GM18519 (cell line): Measurements from ENCODE around the gene HAPLN2.

Source experiments
- ATAC-seq: cut with Tn5 transposase; IDR thresholded peaks from one replicate; pipeline ENCODE4 v1.9.1; 2021; ENCODE audit warnings: mild to moderate bottlenecking, moderate library complexity; ENCODE audit not compliant: unreplicated experiment, low FRiP score

Gene HAPLN2

GRCh38 chr1:156643049-156643777 is 24.0 kb downstream of the HAPLN2 start:
- ATAC-seq = no peak

GRCh38 chr1:156643778-156644092 is 24.5 kb downstream of the HAPLN2 start:
- no peak for ATAC-seq

DNA sequence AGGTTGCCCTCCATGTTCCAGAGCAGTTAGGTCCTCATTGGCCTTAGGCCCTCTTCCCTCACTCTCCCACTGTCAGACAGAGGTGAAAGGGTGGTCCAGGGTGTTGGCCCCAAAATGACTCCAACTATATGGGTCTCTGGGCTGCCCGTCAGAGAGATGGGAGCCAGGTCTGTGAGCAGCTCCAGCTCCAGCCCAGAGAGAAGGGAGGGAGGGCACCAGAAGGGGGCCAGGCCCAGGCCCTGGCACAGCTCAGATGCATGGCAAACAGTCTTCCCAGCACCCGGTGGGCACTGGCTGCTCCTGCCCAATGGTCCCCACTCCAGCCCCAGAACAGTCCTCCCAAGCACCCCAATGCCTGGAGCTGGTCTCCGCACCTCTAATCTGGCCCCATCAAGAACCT is 24.9 kb downstream of the HAPLN2 start:
- no peak for ATAC-seq

DNA sequence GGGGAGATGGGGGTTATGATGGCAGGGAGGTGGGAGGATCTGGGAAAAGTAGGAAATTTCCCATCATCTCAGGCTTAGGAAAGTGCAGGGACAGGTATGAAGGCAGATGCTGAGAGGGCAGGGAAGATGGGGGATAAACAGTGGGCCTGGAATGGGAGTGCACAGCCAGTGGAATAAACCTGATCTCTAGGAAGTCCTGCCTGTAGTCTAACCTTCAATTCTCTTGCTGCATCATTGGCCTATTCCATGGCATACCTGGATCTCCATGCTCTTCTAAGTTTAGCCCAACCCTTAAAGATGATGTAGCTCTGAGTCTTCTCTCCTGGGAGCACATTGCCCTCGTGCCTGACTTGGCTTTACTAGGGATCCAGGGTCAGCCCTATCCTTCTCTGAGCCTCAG is 25.4 kb downstream of the HAPLN2 start:
- no peak for ATAC-seq

- no peak for ATAC-seq
Measured at GRCh38 chr1:156645056-156645455, 25.8 kb downstream of the HAPLN2 start.

- no peak for ATAC-seq
Measured at GRCh38 chr1:156645666-156646065, 26.5 kb downstream of the HAPLN2 start.

DNA sequence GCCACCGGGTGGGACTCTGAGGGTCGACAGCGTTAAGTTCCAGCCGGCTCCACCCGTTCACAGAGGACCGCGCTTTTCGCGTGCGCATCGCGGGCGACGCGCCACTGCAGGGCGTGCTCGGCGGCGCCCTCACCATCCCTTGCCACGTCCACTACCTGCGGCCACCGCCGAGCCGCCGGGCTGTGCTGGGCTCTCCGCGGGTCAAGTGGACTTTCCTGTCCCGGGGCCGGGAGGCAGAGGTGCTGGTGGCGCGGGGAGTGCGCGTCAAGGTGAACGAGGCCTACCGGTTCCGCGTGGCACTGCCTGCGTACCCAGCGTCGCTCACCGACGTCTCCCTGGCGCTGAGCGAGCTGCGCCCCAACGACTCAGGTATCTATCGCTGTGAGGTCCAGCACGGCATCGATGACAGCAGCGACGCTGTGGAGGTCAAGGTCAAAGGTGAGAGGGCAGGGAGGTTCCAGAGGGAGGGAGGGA is 27.6 kb downstream of the HAPLN2 start:
- no peak for ATAC-seq

DNA sequence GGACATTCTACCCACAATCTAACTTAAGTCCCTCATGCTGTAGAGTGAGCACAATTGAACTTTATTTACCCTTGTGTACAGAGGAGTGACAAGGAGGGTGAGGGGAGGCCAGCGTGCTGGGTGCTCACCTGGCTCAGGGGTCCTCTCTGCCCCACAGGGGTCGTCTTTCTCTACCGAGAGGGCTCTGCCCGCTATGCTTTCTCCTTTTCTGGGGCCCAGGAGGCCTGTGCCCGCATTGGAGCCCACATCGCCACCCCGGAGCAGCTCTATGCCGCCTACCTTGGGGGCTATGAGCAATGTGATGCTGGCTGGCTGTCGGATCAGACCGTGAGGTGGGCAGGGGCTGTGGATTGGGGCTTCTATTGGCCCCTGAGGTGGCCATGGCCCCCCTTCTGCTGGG is 28.1 kb downstream of the HAPLN2 start:
- ATAC-seq = no peak

DNA sequence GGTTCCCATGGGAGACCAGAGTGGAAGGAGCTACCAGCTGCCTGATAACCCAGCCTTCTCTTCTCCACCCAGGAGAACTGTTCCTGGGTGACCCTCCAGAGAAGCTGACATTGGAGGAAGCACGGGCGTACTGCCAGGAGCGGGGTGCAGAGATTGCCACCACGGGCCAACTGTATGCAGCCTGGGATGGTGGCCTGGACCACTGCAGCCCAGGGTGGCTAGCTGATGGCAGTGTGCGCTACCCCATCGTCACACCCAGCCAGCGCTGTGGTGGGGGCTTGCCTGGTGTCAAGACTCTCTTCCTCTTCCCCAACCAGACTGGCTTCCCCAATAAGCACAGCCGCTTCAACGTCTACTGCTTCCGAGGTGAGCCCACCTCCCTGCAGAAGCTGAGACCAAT is 29.3 kb downstream of the HAPLN2 start:
- no peak for ATAC-seq

DNA sequence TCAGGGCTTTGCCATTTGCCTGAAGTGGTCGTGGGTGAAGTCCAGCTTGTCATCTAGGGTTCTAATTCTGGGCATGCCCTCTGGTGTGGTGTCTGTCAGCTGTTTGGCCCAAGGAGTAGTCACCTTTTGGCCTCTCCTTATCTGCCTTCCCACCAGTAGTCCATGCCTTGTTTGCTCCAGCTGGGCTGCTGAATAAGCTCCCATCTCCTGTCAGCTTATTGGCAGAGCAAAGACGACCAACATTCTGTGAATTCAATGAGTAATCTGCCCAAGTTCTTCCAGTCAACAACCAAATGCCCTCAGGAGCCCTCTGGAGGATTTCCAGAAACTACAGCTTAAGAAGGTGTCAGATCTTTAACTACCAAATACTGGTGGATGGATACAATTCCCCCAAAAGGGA is 29.7 kb downstream of the HAPLN2 start:
- no peak for ATAC-seq

DNA sequence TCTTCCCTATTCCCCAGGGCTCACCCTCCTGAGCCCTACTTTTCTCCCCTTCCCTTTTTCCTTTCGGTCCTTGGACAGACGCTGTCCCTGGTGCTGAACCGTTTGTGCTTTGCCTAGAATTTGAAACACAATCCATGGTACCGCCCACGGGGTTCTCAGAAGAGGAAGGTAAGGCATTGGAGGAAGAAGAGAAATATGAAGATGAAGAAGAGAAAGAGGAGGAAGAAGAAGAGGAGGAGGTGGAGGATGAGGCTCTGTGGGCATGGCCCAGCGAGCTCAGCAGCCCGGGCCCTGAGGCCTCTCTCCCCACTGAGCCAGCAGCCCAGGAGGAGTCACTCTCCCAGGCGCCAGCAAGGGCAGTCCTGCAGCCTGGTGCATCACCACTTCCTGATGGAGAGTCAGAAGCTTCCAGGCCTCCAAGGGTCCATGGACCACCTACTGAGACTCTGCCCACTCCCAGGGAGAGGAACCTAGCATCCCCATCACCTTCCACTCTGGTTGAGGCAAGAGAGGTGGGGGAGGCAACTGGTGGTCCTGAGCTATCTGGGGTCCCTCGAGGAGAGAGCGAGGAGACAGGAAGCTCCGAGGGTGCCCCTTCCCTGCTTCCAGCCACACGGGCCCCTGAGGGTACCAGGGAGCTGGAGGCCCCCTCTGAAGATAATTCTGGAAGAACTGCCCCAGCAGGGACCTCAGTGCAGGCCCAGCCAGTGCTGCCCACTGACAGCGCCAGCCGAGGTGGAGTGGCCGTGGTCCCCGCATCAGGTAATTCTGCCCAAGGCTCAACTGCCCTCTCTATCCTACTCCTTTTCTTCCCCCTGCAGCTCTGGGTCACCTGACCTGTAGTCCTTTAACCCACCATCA is 33.1 kb downstream of the HAPLN2 start:
- no peak for ATAC-seq

DNA sequence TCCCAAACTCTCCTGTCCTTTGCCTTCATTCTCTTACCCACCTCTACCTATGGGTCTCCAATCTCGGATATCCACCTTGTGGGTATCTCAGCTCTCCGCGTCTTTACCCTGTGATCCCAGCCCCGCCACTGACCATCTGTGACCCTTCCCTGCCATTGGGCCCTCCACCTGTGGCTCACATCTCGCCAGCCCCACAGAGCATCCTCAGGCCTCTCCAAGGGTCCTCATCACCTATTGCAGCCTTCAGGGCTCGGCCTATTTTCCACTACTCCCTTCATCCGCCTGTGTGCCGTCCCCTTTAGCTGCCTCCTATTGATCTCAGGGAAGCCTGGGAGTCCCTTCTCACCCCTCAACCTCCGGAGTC is 33.8 kb downstream of the HAPLN2 start:
- ATAC-seq = no peak

- no peak for ATAC-seq
Measured at GRCh38 chr1:156654700-156655099, 35.5 kb downstream of the HAPLN2 start.

- no peak for ATAC-seq
Measured at GRCh38 chr1:156655151-156655903, 36.1 kb downstream of the HAPLN2 start.

- no peak for ATAC-seq
Measured at GRCh38 chr1:156655904-156656516, 36.8 kb downstream of the HAPLN2 start.

DNA sequence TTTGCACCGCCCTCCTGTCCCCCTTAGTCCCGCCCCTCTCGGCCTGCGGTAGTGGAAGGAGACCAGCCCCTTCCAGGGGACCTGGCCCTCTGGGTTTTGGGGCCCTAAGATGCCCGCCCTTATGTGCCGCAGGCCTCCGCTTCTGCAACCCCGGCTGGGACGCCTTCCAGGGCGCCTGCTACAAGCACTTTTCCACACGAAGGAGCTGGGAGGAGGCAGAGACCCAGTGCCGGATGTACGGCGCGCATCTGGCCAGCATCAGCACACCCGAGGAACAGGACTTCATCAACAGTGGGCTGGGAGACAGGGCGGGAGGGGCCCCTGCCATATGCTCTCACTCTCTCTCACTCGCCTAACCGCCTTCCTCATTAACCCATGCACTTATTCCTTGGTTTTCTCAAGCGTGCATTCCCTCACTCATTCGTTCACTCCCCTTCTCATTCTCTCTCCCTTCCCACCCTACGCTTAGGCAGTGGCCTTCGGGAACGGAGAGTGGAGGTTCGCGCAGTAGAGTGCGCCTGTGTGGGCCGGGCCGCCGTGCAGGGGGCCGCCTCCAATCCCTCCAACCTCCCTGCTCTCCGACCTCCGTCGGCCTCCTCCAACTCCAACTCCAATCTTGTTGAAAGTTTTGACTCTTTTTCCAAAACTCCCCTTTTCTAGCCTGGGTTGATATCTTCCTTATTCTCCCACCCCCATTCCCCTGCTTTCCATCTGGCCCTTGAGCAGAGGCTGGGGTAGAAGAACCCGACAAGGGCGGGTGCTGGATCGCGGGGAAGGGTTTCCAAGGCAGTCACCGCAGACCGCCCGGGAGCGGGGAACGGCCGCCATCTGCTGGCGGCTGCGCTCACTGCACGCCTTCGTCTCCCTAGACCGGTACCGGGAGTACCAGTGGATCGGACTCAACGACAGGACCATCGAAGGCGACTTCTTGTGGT is 37.9 kb downstream of the HAPLN2 start:
- no peak for ATAC-seq

DNA sequence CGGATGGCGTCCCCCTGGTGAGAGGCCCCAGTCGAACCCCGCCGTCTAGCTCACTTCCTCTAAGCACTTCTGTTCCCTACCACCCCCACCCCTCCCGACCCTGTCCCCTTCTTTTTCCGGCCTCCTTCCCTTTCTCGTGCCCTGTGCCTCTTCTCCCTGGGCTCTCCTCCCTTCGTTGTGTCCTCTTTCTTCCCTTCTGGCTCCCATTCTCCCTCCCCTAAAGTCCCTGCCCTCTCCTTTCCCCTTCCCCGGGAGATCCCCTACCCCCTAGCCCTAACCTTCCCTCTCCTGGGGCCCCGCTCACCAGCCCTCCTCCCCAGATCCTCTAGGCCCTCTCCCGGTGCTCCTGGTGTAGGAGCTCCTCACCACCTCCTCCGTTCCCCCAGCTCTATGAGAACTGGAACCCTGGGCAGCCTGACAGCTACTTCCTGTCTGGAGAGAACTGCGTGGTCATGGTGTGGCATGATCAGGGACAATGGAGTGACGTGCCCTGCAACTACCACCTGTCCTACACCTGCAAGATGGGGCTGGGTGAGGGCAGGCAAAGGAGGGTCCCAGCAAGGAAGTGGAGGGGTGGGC is 38.6 kb downstream of the HAPLN2 start:
- ATAC-seq = no peak

DNA sequence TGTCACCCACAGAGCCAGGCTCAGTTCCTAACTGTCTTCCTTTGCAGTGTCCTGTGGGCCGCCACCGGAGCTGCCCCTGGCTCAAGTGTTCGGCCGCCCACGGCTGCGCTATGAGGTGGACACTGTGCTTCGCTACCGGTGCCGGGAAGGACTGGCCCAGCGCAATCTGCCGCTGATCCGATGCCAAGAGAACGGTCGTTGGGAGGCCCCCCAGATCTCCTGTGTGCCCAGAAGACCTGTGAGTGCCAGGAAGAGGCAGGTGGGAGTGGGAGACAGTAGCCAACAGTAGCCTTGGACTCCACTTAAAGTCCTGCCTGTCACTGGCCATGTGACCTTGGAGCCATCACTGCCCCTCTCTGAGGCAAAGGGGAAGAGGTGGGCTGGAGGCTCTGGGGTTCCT is 39.3 kb downstream of the HAPLN2 start:
- ATAC-seq = no peak

- no peak for ATAC-seq
Measured at GRCh38 chr1:156658945-156659574, 39.8 kb downstream of the HAPLN2 start.
